NCI-H2196 treated with DMSO at 0.1 percent for 48 hours (cell line): Measurements from ENCODE around the gene LRIT2.

Source experiments
- DNase-seq: peaks from one replicate; lab custom pipeline; 2025; ENCODE audit not compliant: unreplicated experiment; lab: John Stamatoyannopoulos, UW

Gene LRIT2, protein sequence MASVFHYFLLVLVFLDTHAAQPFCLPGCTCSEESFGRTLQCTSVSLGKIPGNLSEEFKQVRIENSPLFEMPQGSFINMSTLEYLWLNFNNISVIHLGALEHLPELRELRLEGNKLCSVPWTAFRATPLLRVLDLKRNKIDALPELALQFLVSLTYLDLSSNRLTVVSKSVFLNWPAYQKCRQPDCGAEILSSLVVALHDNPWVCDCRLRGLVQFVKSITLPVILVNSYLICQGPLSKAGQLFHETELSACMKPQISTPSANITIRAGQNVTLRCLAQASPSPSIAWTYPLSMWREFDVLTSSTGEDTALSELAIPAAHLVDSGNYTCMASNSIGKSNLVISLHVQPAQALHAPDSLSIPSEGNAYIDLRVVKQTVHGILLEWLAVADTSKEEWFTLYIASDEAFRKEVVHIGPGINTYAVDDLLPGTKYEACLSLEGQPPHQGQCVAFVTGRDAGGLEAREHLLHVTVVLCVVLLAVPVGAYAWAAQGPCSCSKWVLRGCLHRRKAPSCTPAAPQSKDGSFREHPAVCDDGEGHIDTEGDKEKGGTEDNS

DNA sequence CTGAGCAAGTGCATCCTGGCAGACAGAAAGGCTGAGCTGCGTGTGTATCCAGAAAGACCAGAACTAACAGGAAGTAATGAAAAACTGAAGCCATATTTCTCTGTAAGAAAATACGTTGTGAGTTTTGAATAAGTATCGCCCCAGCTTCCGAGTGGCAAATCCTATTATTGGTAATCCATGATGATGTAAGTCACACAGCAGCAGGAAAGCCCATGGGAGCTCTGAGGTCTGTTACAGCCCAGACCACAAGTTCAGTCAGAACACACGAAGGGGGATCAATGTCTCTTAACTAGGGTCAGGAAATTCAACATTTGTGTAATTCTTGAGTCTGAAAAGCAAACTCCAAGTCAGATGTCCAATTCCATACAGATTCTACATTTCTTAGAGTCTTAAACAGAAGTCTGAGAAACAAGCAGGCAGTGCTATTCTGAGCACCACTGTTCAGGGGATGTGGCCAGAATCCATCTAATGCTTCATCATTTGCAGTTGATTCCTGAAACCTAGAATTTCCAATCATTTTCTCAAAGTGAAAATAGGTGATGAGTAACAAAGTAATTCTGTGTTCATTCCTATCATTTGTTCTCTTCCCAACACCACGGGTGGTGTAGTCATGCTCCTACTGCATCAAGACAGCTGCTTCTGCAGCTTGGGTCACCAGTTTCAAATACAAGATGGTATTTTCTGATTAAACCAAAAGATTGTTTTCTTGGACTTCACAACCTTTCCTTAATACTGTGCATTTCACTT lies at the start of gene LRIT2:
LRIT2 (minus strand) TSS at position 118 of the 747 bp plus-strand sequence; CDS start at position 94, 24 bp downstream.
- DNase-seq = no peak

DNA sequence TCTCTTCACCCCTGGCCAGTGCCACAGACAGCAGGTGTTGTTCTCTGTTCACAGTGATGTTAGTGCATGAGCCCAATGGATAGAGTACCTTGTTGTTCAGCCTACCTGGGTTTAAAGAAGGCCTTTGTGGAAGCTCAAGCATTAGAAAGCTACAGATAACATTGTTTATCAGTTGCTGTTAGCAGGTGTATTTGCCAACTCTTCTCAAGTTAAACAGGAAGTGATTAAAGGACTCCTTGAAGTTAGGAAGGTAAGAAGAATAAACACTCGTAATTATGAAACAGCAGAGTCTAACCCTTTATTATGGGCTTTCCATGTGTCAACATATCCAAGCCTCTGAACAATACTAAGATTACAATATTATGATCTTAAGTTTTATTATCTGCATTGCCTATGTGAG lies 45.4 kb upstream of the LRIT2 start:
- peak; percentile 73 for DNase-seq

GRCh38 chr10:84269773-84270172 lies 44.4 kb upstream of the LRIT2 start:
- no peak for DNase-seq

DNA sequence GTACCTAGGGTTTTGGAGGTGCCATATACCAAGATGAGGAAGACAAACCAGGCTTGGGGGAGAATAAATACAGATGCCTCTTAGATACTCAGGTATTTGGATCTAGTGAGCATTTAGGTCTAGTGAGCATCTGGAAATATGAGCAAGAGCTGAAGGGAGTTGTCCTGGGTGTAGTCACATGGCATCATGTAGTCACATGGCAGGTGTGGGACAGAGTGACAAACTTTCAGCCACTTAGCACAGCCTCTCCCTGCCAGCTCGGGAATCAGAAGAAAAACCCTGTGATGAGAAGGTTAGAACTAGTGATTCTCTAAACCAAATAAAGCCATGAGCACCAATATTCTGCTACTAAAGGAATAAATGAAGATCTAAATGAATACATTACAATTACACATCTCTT lies 43.8 kb upstream of the LRIT2 start:
- no peak for DNase-seq

DNA sequence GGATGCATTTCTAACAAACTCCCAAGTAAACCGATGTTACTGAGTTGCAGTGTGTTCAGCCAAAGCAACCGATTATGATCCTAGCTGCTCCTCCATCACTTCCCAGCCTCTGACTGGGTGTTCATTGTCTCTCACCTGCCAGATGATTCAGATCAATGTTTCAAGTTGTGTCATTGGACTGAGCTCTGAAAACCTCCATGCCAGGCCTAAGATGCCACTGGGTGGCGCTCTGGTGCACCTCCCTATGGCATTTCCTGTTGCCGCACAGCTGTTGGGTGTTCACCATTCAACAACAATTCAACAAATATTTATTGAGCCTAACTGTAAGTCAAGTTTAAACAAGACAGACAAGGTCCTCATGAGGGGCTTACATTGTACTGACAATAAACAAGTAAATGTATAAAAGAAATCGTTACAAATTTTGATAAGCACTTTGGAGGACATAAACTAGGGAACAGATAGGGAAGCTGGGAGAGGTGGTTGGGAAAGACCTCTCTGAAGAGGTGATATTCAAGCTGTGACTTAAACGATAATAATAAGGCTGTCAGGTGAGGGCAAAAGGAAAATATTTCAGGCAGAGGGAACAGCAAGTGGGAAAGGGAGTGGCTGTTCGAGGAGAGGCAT lies 42.3 kb upstream of the LRIT2 start:
- DNase-seq = peak; percentile 39

- DNase-seq = peak; percentile 88
These were observed 40.1 kb upstream of the LRIT2 start for GRCh38 chr10:84265418-84265817.

DNA sequence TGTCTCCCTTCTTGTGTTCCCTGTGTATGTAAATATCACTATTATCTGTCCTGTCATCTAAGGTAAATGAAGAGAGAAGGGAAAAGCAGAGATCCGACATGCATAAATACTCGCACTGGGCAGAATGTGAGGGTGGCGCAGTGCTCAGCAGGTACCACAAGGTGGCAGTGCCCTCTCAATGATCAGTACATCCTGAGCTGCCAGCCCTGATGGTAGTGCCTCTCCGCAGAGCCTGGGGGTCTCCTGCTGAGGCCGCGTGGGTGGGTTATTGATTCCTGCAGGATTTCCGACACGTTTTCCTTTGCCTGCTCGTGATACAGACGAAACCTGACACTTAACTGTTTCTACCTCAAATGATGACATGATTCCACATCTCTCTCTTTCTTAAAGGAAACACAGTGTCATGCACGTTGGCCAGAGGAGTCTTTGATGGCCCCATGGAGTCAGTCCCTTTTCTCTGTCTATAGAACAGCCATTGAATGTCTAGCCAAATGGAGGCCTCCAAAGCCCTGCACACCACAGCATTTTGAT lies 39.3 kb upstream of the LRIT2 start:
- DNase-seq = peak; percentile 20

- DNase-seq = no peak
These were observed 38.4 kb upstream of the LRIT2 start for GRCh38 chr10:84263716-84264115.

- DNase-seq = no peak
These were observed 37.0 kb upstream of the LRIT2 start for GRCh38 chr10:84262190-84262956.

DNA sequence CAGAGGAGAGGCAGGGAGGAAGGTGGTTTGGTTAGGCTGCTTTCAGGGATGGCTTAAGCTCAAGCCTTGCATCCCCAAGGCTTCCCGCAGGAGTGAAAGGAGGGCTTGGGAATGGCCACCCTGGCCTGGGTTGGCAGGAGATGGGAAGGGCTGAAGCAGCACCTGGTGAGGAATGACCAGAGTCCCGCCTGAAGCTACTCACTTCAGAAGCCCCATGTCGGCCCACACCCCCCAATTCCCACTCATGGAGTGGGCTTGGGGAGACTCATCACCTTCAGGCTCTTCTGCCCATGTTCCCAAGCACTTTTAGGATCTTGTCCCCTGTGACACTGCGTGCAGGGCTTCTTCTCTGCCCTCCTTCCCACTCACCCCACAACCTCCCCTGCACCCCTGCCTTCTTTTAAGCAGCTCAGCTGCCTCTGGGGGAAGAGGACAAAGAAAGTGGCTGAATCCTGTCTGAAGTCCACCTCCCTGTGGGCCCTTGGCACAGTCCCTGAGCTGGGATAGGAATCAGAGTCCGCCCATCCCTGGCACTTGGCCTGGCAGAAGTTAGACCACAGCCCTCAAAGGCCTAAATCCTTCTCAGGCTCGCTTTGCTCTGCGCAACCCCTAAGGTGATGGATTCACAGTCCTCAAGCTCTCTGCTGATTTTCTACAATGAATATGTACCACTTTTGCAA lies 36.0 kb upstream of the LRIT2 start:
- no peak for DNase-seq

GRCh38 chr10:84258034-84258695 lies 32.8 kb upstream of the LRIT2 start:
- DNase-seq = no peak

DNA sequence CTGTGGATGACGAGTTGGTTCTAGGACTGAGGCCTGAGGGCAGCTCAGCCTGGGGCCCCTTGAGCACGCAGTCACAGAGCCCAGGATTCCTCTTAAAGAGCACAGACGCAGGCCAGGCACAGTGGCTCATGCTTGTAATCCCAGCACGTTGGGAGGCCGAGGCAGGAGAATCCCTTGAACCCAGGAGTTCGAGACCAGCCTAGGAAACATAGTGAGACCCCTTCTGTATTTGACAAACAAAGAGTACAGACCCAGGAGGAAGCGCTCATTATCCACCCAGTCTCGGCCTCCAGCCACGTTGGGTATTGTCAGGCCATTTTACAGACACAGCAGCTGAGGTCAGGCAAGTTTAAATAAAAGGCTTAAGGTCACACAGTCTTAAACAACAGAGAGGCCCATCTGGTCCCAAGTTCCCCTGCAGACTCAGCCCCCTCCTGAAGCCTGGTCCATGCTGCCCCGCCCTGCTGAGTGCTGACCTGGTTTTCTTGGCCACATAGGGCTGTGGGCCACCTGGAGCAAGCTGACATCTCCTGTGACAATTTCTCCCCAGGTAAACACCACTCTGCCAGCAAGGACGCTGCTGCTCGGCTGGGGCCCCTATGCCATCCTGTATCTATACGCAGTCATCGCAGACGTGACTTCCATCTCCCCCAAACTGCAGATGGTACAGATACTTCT lies 32.1 kb upstream of the LRIT2 start:
- no peak for DNase-seq

- no peak for DNase-seq
These were observed 31.4 kb upstream of the LRIT2 start for GRCh38 chr10:84256510-84257342.

DNA sequence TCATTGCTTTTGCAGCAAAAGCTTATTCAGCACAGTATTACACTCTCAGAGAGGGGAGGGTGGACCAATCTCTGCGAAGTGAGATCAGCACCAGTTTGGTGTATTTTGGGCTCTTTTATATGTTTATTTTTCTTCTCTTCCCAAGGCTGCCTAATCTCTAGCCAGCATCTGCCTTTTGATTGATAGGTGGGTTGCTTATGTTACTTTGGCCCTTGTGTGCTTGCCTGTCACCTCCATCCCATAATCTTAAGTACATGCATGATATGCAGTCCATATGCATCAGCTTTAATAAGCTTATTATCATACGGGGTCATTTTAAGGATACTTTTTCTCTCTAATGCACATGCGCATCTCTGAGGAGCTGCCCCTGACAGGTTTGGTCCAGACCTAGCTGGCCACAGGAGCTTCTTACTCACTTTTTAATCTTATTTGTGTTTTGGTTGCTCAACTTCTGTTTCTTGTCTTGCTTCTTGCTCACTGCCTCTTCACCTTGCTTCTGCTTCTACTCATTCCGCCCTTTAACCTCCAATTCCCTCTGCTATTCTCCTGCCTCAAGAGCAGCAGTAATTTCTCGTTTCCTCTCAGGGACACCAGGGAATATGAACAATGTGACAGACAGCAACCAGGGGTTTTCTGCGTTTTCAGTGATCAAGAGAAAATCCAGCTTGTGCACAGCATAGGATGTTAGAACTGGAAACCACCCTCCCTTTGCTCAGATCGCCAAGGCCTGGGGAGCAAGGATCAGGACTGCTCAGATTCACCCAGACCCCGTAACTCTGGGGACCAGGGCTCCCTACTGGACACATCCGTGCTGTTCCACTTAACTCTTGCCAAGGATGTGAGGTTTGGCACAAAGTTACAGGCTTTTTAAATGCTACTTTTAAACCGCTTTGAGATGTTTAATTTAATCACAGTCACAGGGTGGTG lies 29.5 kb upstream of the LRIT2 start:
- DNase-seq = no peak

GRCh38 chr10:84248794-84249193 lies 23.4 kb upstream of the LRIT2 start:
- no peak for DNase-seq

- DNase-seq = no peak
These were observed 22.2 kb upstream of the LRIT2 start for GRCh38 chr10:84247496-84247895.
